Kidney (tissue), 14 donors: ENCODE measurements around the gene FYTTD1. TPM values are rescaled to one million over a fixed set of nuclear protein-coding genes. Genes with fewer than 3 reads are reported as not detected.

Experiments used
- DNase-seq, 5 donors: peaks; one replicate each; pipeline ENCODE4 v3.0.0-alpha.2; 2013 to 2020
- FAIRE-seq: peaks from 2 replicates; lab custom pipeline; 2012; peaks lifted over from hg19 to GRCh38; lab: Jason Lieb, UNC
- H3K27ac ChIP-seq, 2 donors: one replicate each; pipeline ENCODE4 v1.7.0; 2013; ENCODE audit warnings: low read depth in 2 of 2, low read length in 2 of 2, inconsistent platforms in 1 of 2
- H3K27me3 ChIP-seq: one replicate; pipeline ENCODE4 v1.7.1; 2013; ENCODE audit warnings: low read length, inconsistent platforms; ENCODE audit not compliant: control insufficient read depth, insufficient read depth
- H3K36me3 ChIP-seq, 3 donors: one replicate each; pipeline versions ENCODE4 v1.7.0 to v1.7.1; 2013; ENCODE audit warnings: low read length in 3 of 3, control low read depth in 1 of 3, inconsistent platforms in 1 of 3; ENCODE audit not compliant: insufficient read depth in 3 of 3, control insufficient read depth in 2 of 3
- H3K4me1 ChIP-seq, 3 donors: one replicate each; pipeline versions ENCODE4 v1.7.0 to v1.7.1; 2013; ENCODE audit warnings: low read length in 3 of 3, inconsistent platforms in 1 of 3, low read depth in 1 of 3; ENCODE audit not compliant: control insufficient read depth in 2 of 3, insufficient read depth in 2 of 3
- H3K4me3 ChIP-seq, 3 donors: one replicate each; pipeline versions ENCODE4 v1.7.0 to v1.8.1; 2013; ENCODE audit warnings: low read length in 3 of 3, control low read depth in 1 of 3, inconsistent platforms in 1 of 3
- H3K9ac ChIP-seq, 3 donors: one replicate each; pipeline versions ENCODE4 v1.7.0 to v1.7.1; 2013; ENCODE audit warnings: low read length in 3 of 3, control low read depth in 1 of 3, inconsistent platforms in 1 of 3
- H3K9me3 ChIP-seq, 3 donors: one replicate each; pipeline versions ENCODE4 v1.7.0 to v1.7.1; 2013; ENCODE audit warnings: low read length in 3 of 3, control low read depth in 1 of 3, inconsistent platforms in 1 of 3; ENCODE audit not compliant: control insufficient read depth in 2 of 3, insufficient read depth in 1 of 3
- CTCF ChIP-seq: IDR thresholded peaks from 3 replicates; pipeline ENCODE4 v1.5.1; 2012; ENCODE audit warnings: mild to moderate bottlenecking, moderate library complexity, borderline replicate concordance; ENCODE audit not compliant: insufficient read depth; ENCODE audit errors: extremely low read depth
- intact Hi-C: fragments of 100-400 bp; cut with DNase I; formaldehyde crosslinking; loops from one replicate; pipeline ENCODE4 v1.11.1; 2022
- polyA plus RNA-seq: library from polyadenylated mRNA; stranded (reverse); fragments of 350-450 nt; fragmentation: Illumina TruSeq; extraction: RNeasy Lipid Tissue Mini Kit (QIAGEN cat#74804); gene quantifications from one replicate; pipeline ENCODE4 v1.2.3, GENCODE V29; 2014; ENCODE audit warnings: low read depth, low replicate concordance; ENCODE audit not compliant: insufficient read depth
- total RNA-seq: library from RNA; stranded (reverse); fragmentation: NEBNext Ultra II Directional; extraction: Animal tissue kit (Norgen Biotek cat#: 25700); gene quantifications from one replicate; pipeline ENCODE4 v1.2.1, GENCODE V29; 2021
- donor health status: control.
- donor health status: control.
- donor health status: control.
- donor health status: control.
- donor health status: control.
- donor health status: DM: yes; HTN: yes; CAD: no.
- donor health status: Normal renal cell carcinoma (clear cell type).

The FYTTD1 gene
- total and polyA plus RNA-seq, 2 donors from 2014 or later, result 11.9 to 53.7 TPM

DNA sequence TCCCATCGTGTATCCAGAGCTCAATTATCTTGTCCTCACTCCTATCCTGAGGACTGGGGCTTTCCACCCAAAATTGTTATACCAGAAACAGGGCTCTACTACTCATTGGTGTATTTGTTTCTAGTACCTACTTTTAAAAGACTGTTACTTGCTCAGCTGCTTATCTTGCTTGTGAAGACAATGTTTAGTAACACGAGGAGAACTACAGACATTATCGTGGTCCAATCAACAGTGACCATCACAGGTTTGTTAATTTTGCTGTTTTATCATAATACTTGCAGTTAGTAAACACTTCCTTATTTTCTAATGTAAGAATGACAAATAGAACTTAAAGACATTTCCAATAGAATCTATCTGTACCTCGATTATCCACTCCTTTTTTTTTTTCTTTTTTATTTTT is 54.8 kb downstream of the FYTTD1 start:
- DNase-seq, result no peak
- Histone ChIP-seq H3K4me1 (no peaks in the 10 kb centered on the region), H3K27me3 (no peaks in the 10 kb centered on the region), H3K9ac (no peak overlapping the region), H3K27ac (no peak overlapping the region), H3K9me3 (no peaks in the 10 kb centered on the region), H3K4me3 (no peak overlapping the region), H3K36me3 (no peaks in the 10 kb centered on the region)
- intact Hi-C loops, result no loop called here
- FAIRE-seq, result no peak
- TF ChIP-seq CTCF, result no peak

- intact Hi-C loops, result no loop called here
- Histone ChIP-seq H3K4me3 (no peak overlapping the region), H3K4me1 (no peaks in the 10 kb centered on the region), H3K9me3 (no peaks in the 10 kb centered on the region), H3K9ac (no peak overlapping the region), H3K36me3 (no peaks in the 10 kb centered on the region), H3K27me3 (no peaks in the 10 kb centered on the region), H3K27ac (no peak overlapping the region)
- DNase-seq (no peak), FAIRE-seq (no peak)
- no peak for TF ChIP-seq CTCF
Measured at GRCh38 chr3:197807969-197808587, 58.4 kb downstream of the FYTTD1 start.

DNA sequence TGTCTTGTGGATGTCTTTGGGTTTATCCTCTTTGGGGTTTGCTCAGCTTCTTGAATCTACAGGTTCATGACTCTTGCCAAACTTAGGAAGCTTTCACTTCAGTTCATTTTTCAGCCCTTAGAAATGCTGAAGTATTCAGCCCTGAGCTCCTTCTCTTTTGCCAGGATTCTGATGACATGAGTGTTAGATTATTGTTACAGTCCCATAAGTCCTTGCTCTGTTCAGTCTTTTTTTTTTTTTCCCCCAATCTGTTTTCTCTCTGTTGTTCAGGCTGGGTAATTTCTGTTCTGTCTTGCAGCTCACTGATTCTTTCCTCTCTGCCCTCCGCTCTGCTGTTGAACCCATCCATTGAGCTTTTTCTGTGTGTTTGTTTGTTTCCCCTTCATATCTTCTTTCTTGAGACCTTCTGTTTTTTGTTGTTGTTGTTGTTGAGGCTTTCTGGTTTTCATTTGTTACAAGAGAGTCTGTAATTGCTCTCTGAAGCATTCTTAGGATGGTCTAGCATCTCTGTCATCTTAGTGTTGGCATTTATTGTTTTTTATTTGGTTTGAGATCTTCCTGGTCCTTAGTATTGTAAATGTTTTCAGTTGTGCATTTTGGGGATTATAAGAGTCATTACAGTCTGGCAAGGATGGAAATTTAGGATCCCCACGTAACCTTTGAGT is 59.8 kb downstream of the FYTTD1 start:
- DNase-seq (no peak), FAIRE-seq (no peak)
- no peaks in the 10 kb centered on the region for H3K27me3 ChIP-seq
- H3K36me3 ChIP-seq, result no peaks in the 10 kb centered on the region
- H3K4me3 ChIP-seq, result no peak overlapping the region
- no peaks in the 10 kb centered on the region for H3K4me1 ChIP-seq
- H3K9me3 ChIP-seq, result no peaks in the 10 kb centered on the region
- TF ChIP-seq CTCF, result no peak
- no peak overlapping the region for H3K9ac ChIP-seq
- intact Hi-C loops, result no loop called here
- no peak overlapping the region for H3K27ac ChIP-seq
